GM13976 (cell line): Measurements from ENCODE around the gene MC1R.

Source experiments
- DNase-seq: peaks from one replicate; pipeline ENCODE4 v3.0.0; 2012; ENCODE audit warnings: low spot score
- in situ Hi-C: fragments of 300-500 bp; cut with MboI; formaldehyde crosslinking; loops from one replicate; pipeline ENCODE4 v1.12.0; 2022; ENCODE audit warnings: low sequenced_read_pairs, mixed read lengths, inconsistent platforms; ENCODE audit not compliant: unreplicated experiment
- TF ChIP-seq, protein P1 (sequence below): IDR thresholded peaks from 2 replicates; pipeline ENCODE4 v1.5.1; 2012; ENCODE audit warnings: borderline replicate concordance, mild to moderate bottlenecking; ENCODE audit not compliant: insufficient read depth; ENCODE audit errors: extremely low read depth, missing control alignments, control extremely low read depth

The MC1R gene

DNA sequence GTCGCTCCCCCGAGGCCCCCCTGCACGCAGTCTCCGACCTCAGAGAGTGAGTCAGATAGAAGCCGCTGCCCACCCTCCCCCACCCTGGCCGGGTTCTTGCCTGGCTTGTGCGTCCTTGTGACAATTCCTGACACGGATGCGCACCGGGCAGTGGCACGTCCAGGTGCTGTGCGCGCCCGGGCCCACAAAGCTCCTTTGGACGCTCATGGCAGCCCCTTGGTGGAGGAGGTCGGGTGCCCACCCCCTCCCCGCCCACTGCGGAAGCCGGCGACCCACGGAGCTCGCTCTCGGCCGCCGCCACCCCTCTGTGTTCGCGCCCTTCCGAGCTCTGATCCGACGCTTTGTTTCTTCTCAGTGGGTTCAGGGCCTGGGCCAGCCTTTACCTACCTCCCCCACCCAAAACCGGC lies 3.8 kb downstream of the MC1R start:
- TF ChIP-seq, protein P1, sequence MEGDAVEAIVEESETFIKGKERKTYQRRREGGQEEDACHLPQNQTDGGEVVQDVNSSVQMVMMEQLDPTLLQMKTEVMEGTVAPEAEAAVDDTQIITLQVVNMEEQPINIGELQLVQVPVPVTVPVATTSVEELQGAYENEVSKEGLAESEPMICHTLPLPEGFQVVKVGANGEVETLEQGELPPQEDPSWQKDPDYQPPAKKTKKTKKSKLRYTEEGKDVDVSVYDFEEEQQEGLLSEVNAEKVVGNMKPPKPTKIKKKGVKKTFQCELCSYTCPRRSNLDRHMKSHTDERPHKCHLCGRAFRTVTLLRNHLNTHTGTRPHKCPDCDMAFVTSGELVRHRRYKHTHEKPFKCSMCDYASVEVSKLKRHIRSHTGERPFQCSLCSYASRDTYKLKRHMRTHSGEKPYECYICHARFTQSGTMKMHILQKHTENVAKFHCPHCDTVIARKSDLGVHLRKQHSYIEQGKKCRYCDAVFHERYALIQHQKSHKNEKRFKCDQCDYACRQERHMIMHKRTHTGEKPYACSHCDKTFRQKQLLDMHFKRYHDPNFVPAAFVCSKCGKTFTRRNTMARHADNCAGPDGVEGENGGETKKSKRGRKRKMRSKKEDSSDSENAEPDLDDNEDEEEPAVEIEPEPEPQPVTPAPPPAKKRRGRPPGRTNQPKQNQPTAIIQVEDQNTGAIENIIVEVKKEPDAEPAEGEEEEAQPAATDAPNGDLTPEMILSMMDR: no peak
- no peak for DNase-seq
- in situ Hi-C loops: no loop called here

DNA sequence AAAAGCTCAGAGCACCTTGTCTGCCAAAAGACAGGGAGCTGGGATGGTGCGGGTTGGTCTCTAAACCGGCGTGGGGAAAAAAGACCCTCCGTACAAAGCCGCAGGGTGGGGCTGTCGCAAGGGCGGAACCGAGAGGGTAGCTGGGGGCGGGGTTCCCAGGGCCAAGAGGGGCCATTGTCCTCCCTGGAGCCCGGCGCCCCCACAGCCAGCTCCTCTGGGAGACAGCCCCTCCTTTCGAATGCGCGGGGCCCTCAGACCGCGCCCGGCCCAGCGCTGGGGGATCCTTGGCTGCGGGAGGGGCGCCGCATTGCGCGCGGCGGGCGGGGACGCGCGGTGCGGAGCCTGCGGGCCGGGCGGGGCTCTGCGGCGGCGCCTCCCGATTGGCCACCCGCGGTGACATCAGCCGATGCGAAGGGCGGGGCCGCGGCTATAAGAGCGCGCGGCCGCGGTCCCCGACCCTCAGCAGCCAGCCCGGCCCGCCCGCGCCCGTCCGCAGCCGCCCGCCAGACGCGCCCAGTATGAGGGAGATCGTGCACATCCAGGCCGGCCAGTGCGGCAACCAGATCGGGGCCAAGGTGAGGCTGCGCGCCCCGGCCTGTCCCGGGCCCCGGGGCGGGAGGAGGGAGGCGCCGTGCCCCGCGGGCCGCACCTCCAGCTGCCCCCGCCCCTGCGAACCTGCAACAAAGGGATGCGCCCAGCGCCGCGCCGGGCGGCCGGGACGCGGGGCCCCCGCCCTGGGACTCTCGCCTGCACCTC lies 4.4 kb downstream of the MC1R start, which contains the start of gene TUBB3:
Gene TUBB3, plus strand, starts transcription at position 459 of the 756 bp plus-strand sequence. Its CDS starts 60 bp downstream, at position 519.
- TF ChIP-seq, protein P1: no peak
- in situ Hi-C loops: no loop called here
- DNase-seq: peak; percentile 83

DNA sequence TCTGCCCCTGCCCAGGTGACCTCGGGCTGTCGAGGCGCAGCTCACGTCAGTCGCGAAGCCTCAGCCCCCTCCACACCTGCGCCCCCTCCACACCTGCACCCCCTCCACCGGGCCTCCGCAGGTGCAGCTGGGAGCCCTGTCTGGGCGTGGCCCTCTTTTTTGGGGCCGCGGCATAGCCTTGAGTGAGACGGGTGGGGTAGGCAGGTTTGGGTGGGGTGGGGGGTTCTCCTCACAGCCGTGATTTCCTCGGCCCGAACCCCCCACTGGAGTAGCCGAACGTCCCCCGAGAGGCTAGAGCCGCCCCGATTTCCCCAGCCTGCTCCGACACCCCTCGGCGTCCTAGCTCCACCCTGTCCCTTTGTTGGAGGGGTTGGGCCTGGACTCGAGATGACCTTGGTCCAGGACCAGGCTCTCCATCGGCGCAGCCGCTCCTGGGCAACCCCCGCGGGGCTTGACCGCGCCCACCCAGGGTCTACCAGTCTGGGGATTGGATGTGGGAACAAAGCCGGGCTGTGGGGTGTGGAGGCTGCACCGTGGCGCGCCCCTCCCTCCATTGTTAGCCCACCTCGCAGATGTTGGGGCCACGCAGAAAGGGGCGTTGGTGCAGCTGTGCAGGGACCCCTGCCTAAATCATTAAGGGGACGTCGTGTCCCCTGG lies 5.1 kb downstream of the MC1R start:
- in situ Hi-C loops: no loop called here
- no peak for DNase-seq
- TF ChIP-seq, protein P1: no peak

DNA sequence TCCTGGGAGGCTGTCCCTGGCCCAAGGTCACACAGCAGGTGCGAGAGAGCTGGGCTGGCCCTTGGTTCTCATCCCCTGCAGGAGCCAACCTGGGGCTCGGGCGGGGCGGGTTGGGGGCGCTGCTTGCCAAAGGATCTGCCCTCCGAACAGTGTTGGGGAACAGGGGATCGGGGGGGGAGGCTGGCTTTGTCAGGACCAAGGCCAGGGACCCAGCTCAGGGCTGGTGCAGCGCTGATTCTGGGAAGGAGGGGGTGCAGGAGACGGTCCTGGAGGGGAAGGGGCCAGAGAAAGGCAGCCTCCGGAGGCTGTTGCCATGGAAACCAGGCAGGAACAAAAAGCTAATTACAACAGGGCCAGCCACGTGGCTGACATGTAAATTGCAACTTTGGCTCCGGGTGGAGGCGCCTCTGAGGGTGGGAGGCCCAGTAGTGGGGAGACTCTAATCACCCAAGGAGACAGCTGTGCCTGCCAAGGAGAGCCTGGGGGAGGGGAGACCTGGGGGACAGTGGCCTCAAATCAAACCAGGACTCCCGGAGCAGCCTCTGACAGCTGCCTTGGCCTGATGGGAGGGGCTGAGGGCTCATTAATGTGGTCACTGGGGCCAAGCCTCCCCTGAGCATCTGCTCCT lies 5.7 kb downstream of the MC1R start:
- in situ Hi-C loops: no loop called here
- DNase-seq: no peak

DNA sequence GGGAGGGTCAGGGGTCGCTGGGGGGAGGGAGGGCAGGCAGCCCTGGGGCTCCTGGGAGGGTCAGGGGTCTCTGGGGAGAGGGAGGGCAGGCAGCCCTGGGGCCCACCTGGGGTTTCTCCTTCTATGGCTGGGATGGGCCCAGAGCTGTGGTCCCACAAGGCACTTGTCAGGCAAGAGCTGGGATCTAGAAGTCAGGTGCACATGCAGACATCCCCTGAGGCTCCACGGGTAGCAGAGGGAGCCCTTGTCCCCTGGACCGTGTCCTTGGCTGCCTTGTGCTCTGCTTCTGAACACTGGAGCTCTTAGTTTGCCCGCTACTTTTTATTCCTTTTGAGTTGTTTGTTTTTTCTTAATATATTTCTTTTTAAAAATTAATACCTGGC lies 6.3 kb downstream of the MC1R start:
- no peak for DNase-seq
- in situ Hi-C loops: no loop called here
- TF ChIP-seq, protein P1: no peak

More for the DNA sequence above, 5.7 kb downstream of the MC1R start:
- TF ChIP-seq, protein P1: no peak

DNA sequence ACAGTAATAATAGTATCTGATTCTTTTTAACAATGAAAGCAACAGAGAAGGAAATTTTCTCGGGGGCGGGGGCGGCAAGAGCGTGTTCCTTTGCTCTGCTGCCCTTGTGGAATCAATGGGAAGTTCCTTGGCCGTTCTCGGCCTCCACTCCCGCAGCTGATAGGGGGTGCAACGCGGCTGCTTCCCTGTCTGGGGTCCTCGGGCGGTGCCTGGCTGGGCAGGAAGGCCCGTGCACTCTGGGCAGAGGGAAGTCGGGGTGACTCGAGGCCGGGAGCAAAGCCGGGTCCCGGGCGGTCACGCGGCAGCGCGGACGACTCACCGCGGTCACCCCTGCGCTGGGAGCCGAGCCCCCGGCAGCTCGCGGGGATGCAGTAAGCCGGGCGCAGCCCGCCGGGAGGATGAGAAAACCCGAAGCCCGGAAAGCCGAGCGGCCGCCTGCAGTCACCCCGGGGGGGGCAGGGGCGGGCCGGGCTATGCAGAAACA lies 7.0 kb downstream of the MC1R start:
- in situ Hi-C loops: no loop called here
- no peak for DNase-seq
- TF ChIP-seq, protein P1: no peak
